Skeletal muscle satellite cell (primary cell): Measurements from ENCODE around the gene AHNAK2.

ENCODE experiments used
- H3K27me3 ChIP-seq: 2 replicates; pipeline ENCODE4 v1.7.0; 2013; ENCODE audit warnings: low read length; ENCODE audit not compliant: control insufficient read depth, insufficient read depth
- H3K36me3 ChIP-seq: 2 replicates; pipeline ENCODE4 v1.7.0; 2013; ENCODE audit warnings: mild to moderate bottlenecking, control low read depth, low read length; ENCODE audit not compliant: insufficient read depth
- H3K4me1 ChIP-seq: 2 replicates; pipeline ENCODE4 v1.7.0; 2013; ENCODE audit warnings: low read length; ENCODE audit not compliant: control insufficient read depth, insufficient read depth
- H3K4me2 ChIP-seq: 2 replicates; pipeline ENCODE4 v1.7.0; 2013; ENCODE audit warnings: mild to moderate bottlenecking, low read length
- H3K4me3 ChIP-seq: 2 replicates; pipeline ENCODE4 v1.7.0; 2013; ENCODE audit warnings: low read length
- H3K9ac ChIP-seq: 2 replicates; pipeline ENCODE4 v1.7.0; 2013; ENCODE audit warnings: mild to moderate bottlenecking, low read depth, low read length, moderate library complexity
- H3K9me3 ChIP-seq: replicated peaks from 2 replicates; pipeline ENCODE4 v1.7.0; 2013; ENCODE audit warnings: mild to moderate bottlenecking, control low read depth, low read length

AHNAK2 gene

GRCh38 chr14:104966981-104967385, 11.2 kb downstream of the AHNAK2 start:
- Histone ChIP-seq H3K4me1 (peaks cover 51% of the 10 kb centered on the region), H3K9ac (no peak overlapping the region), H3K4me2 (peak overlapping the region; percentile 93), H3K27me3 (no peaks in the 10 kb centered on the region), H3K4me3 (no peak overlapping the region), H3K36me3 (no peaks in the 10 kb centered on the region), H3K9me3 (no peaks in the 10 kb centered on the region)

- H3K9me3 ChIP-seq: no peaks in the 10 kb centered on the region
- no peak overlapping the region for H3K9ac ChIP-seq
- peaks cover 44% of the 10 kb centered on the region for H3K4me1 ChIP-seq
- H3K4me2 ChIP-seq: no peak overlapping the region
- no peak overlapping the region for H3K4me3 ChIP-seq
- H3K36me3 ChIP-seq: no peaks in the 10 kb centered on the region
- H3K27me3 ChIP-seq: no peaks in the 10 kb centered on the region
Observed at GRCh38 chr14:104966261-104966865, 11.8 kb downstream of the AHNAK2 start.

- Histone ChIP-seq H3K4me2 (no peak overlapping the region), H3K36me3 (no peaks in the 10 kb centered on the region), H3K4me1 (peaks cover 38% of the 10 kb centered on the region), H3K9ac (no peak overlapping the region), H3K9me3 (no peaks in the 10 kb centered on the region), H3K27me3 (no peaks in the 10 kb centered on the region), H3K4me3 (no peak overlapping the region)
Observed at GRCh38 chr14:104965561-104966231, 12.5 kb downstream of the AHNAK2 start.

GRCh38 chr14:104964546-104964945, 13.6 kb downstream of the AHNAK2 start:
- H3K4me2 ChIP-seq: no peak overlapping the region
- no peaks in the 10 kb centered on the region for H3K27me3 ChIP-seq
- no peaks in the 10 kb centered on the region for H3K9me3 ChIP-seq
- no peak overlapping the region for H3K9ac ChIP-seq
- H3K4me1 ChIP-seq: peaks cover 27% of the 10 kb centered on the region
- H3K4me3 ChIP-seq: no peak overlapping the region
- no peaks in the 10 kb centered on the region for H3K36me3 ChIP-seq

GRCh38 chr14:104957146-104958113, 20.7 kb downstream of the AHNAK2 start:
- Histone ChIP-seq H3K36me3 (peaks cover 48% of the 10 kb centered on the region), H3K9me3 (no peaks in the 10 kb centered on the region), H3K4me3 (no peak overlapping the region), H3K27me3 (no peaks in the 10 kb centered on the region), H3K9ac (no peak overlapping the region), H3K4me1 (peaks cover 4% of the 10 kb centered on the region), H3K4me2 (no peak overlapping the region)

GRCh38 chr14:104956290-104956890, 21.8 kb downstream of the AHNAK2 start:
- no peak overlapping the region for H3K4me3 ChIP-seq
- peaks cover 55% of the 10 kb centered on the region for H3K36me3 ChIP-seq
- no peak overlapping the region for H3K4me2 ChIP-seq
- no peaks in the 10 kb centered on the region for H3K9me3 ChIP-seq
- H3K9ac ChIP-seq: no peak overlapping the region
- no peaks in the 10 kb centered on the region for H3K27me3 ChIP-seq
- peaks cover 4% of the 10 kb centered on the region for H3K4me1 ChIP-seq

GRCh38 chr14:104955396-104955770, 22.8 kb downstream of the AHNAK2 start:
- H3K27me3 ChIP-seq: no peaks in the 10 kb centered on the region
- no peak overlapping the region for H3K4me3 ChIP-seq
- H3K4me2 ChIP-seq: no peak overlapping the region
- peaks cover 55% of the 10 kb centered on the region for H3K36me3 ChIP-seq
- H3K4me1 ChIP-seq: peaks cover 4% of the 10 kb centered on the region
- no peaks in the 10 kb centered on the region for H3K9me3 ChIP-seq
- H3K9ac ChIP-seq: no peak overlapping the region

GRCh38 chr14:104954746-104955395, 23.3 kb downstream of the AHNAK2 start:
- no peaks in the 10 kb centered on the region for H3K9me3 ChIP-seq
- H3K9ac ChIP-seq: no peak overlapping the region
- peaks cover 55% of the 10 kb centered on the region for H3K36me3 ChIP-seq
- H3K4me3 ChIP-seq: no peak overlapping the region
- H3K4me2 ChIP-seq: no peak overlapping the region
- H3K4me1 ChIP-seq: peaks cover 4% of the 10 kb centered on the region
- H3K27me3 ChIP-seq: no peaks in the 10 kb centered on the region

GRCh38 chr14:104953896-104954656, 24.1 kb downstream of the AHNAK2 start:
- H3K4me2 ChIP-seq: no peak overlapping the region
- H3K9me3 ChIP-seq: no peaks in the 10 kb centered on the region
- no peaks in the 10 kb centered on the region for H3K27me3 ChIP-seq
- no peak overlapping the region for H3K4me3 ChIP-seq
- H3K36me3 ChIP-seq: peaks cover 55% of the 10 kb centered on the region
- H3K4me1 ChIP-seq: peaks cover 4% of the 10 kb centered on the region
- no peak overlapping the region for H3K9ac ChIP-seq

- no peak overlapping the region for H3K9ac ChIP-seq
- no peaks in the 10 kb centered on the region for H3K9me3 ChIP-seq
- peaks cover 55% of the 10 kb centered on the region for H3K36me3 ChIP-seq
- no peak overlapping the region for H3K4me3 ChIP-seq
- H3K4me1 ChIP-seq: peaks cover 4% of the 10 kb centered on the region
- no peaks in the 10 kb centered on the region for H3K27me3 ChIP-seq
- H3K4me2 ChIP-seq: no peak overlapping the region
Observed at GRCh38 chr14:104953097-104953496, 25.1 kb downstream of the AHNAK2 start.
